HS-5 (cell line): Measurements from ENCODE around the gene ACTG1.

ENCODE experiments used
- DNase-seq: peaks from one replicate; pipeline ENCODE4 v3.0.0-alpha.2; 2012; ENCODE audit warnings: low read depth

Gene ACTG1

GRCh38 chr17:81498953-81499600 lies 13.5 kb downstream of the ACTG1 start:
- no peak for DNase-seq

- no peak for DNase-seq
These were observed 17.8 kb downstream of the ACTG1 start for GRCh38 chr17:81494626-81495377.

- no peak for DNase-seq
These were observed 19.2 kb downstream of the ACTG1 start for GRCh38 chr17:81493198-81494038.

GRCh38 chr17:81492706-81493105 lies 19.9 kb downstream of the ACTG1 start:
- DNase-seq, result no peak

GRCh38 chr17:81492202-81492601 lies 20.4 kb downstream of the ACTG1 start:
- DNase-seq, result no peak

GRCh38 chr17:81491761-81492160 lies 20.8 kb downstream of the ACTG1 start:
- no peak for DNase-seq

- no peak for DNase-seq
These were observed 21.4 kb downstream of the ACTG1 start for GRCh38 chr17:81491181-81491581.

- no peak for DNase-seq
These were observed 22.3 kb downstream of the ACTG1 start for GRCh38 chr17:81489998-81490992.

GRCh38 chr17:81489012-81489997 lies 23.3 kb downstream of the ACTG1 start:
- no peak for DNase-seq

GRCh38 chr17:81488276-81488860 lies 24.2 kb downstream of the ACTG1 start:
- no peak for DNase-seq

- no peak for DNase-seq
These were observed 24.9 kb downstream of the ACTG1 start for GRCh38 chr17:81487487-81488275.

- no peak for DNase-seq
These were observed 25.5 kb downstream of the ACTG1 start for GRCh38 chr17:81487089-81487486.

- DNase-seq, result no peak
These were observed 26.3 kb downstream of the ACTG1 start for GRCh38 chr17:81486199-81486810.

GRCh38 chr17:81484195-81484979 lies 28.2 kb downstream of the ACTG1 start:
- DNase-seq, result no peak

GRCh38 chr17:81483862-81484194 lies 28.8 kb downstream of the ACTG1 start:
- no peak for DNase-seq

- DNase-seq, result no peak
These were observed 29.3 kb downstream of the ACTG1 start for GRCh38 chr17:81483085-81483861.

- no peak for DNase-seq
These were observed 29.9 kb downstream of the ACTG1 start for GRCh38 chr17:81482673-81483072.
